ENCODE results near the gene MNT.
A peak's percentile ranks its signal among the peaks of the same experiment; 100 is the strongest.

Gene MNT

DNA sequence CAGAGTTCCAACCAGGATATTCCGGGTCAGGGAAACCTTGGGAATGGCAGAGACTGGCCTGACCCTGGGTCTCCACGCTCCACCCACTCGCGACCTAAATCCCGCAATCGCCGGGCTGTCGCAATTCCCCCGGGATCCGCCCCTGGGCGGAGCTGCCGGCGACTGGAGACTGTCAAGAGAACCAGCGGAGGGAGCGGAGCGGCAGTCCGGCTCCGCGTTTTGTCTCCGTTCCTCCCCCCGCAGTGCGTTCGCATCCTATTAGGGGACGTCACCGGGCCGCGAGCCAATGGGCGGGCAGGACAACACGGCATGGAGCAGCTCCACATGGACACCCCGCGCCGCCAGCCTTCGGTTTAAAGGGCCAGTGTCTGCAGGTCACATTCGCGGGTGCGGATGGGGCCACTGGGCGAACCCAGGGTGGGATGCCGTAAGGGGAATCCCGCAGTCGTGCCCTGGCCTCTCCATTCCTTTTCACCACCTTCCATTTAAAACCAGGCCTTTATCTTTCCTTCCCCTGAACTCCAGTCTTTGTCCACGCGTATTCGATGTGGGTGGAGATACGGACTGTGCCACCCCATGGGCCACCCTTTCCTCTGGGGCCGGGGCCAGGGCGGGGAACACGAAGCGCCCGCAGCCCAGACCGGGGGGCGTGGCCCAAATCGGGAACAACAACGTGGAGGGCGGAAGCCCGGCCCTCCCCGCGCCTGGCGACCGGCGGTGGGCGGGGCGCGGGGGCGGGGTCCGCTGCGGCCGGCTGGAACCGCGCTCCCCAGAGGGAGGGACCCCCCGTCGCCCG lies 764 bp upstream of the MNT start:
- Histone ChIP-seq H3K27ac (ENCODE audit: low read depth, low read length) (peak overlapping the region; percentile 93), H3K9ac (ENCODE audit: low read length) (peak overlapping the region; percentile 91), H3K4me1 (ENCODE audit: control insufficient read depth, insufficient read depth, low read length) (peaks cover 18% of the 10 kb centered on the region), H3K4me3 (ENCODE audit: low read depth, low read length) (peak overlapping the region; percentile 93), H3K27me3 (ENCODE audit: control insufficient read depth, insufficient read depth, low read length) (no peaks in the 10 kb centered on the region), H3K36me3 (ENCODE audit: control insufficient read depth, insufficient read depth, low read length) (0 out of 2 replicates have a peak, but pooled peaks cover under 1% of the 10 kb centered on the region), H3K9me3 (ENCODE audit: control insufficient read depth, insufficient read depth, low read depth, low read length) (no peaks in the 10 kb centered on the region)

DNA sequence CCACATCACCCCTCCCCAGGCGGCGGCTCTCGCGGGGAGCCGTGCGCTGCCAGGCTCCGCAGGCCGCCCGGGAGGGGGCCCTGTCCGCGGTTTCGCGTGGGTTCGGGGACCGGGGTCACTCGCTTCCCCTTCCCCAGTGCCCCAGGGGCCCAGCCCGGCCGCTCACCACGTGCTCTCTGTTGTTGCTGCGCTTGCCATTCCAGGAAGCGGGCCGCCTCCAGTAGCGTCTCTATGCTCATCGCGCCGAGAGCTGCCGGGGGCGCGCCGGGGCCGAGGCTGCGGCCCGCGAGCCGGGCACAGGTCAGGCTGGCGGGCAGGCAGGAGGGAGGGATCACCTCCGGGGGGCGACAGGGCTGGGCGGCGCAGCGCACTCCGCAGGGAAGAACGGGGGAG lies 390 bp downstream of the MNT start:
- peak overlapping the region; percentile 93 for H3K27ac ChIP-seq (ENCODE audit: low read depth, low read length)
- peak overlapping the region; percentile 93 for H3K4me3 ChIP-seq (ENCODE audit: low read depth, low read length)
- H3K27me3 ChIP-seq (ENCODE audit: control insufficient read depth, insufficient read depth, low read length): no peaks in the 10 kb centered on the region
- H3K9me3 ChIP-seq (ENCODE audit: control insufficient read depth, insufficient read depth, low read depth, low read length): no peaks in the 10 kb centered on the region
- H3K9ac ChIP-seq (ENCODE audit: low read length): peak overlapping the region; percentile 83
- H3K4me1 ChIP-seq (ENCODE audit: control insufficient read depth, insufficient read depth, low read length): peaks cover 30% of the 10 kb centered on the region
- no peaks in the 10 kb centered on the region for H3K36me3 ChIP-seq (ENCODE audit: control insufficient read depth, insufficient read depth, low read length)

GRCh38 chr17:2399572-2400473 lies 1.0 kb downstream of the MNT start:
- peak overlapping the region; percentile 95 for H3K9ac ChIP-seq (ENCODE audit: low read length)
- H3K9me3 ChIP-seq (ENCODE audit: control insufficient read depth, insufficient read depth, low read depth, low read length): no peaks in the 10 kb centered on the region
- peak overlapping the region; percentile 93 for H3K4me3 ChIP-seq (ENCODE audit: low read depth, low read length)
- H3K4me1 ChIP-seq (ENCODE audit: control insufficient read depth, insufficient read depth, low read length): peaks cover 33% of the 10 kb centered on the region
- peak overlapping the region; percentile 98 for H3K27ac ChIP-seq (ENCODE audit: low read depth, low read length)
- H3K36me3 ChIP-seq (ENCODE audit: control insufficient read depth, insufficient read depth, low read length): no peaks in the 10 kb centered on the region
- no peaks in the 10 kb centered on the region for H3K27me3 ChIP-seq (ENCODE audit: control insufficient read depth, insufficient read depth, low read length)

- H3K9ac ChIP-seq (ENCODE audit: low read length): peak overlapping the region; percentile 95
- H3K27me3 ChIP-seq (ENCODE audit: control insufficient read depth, insufficient read depth, low read length): no peaks in the 10 kb centered on the region
- peaks cover 39% of the 10 kb centered on the region for H3K4me1 ChIP-seq (ENCODE audit: control insufficient read depth, insufficient read depth, low read length)
- no peaks in the 10 kb centered on the region for H3K36me3 ChIP-seq (ENCODE audit: control insufficient read depth, insufficient read depth, low read length)
- no peaks in the 10 kb centered on the region for H3K9me3 ChIP-seq (ENCODE audit: control insufficient read depth, insufficient read depth, low read depth, low read length)
- H3K4me3 ChIP-seq (ENCODE audit: low read depth, low read length): peak overlapping the region; percentile 93
- peak overlapping the region; percentile 98 for H3K27ac ChIP-seq (ENCODE audit: low read depth, low read length)
Measured at GRCh38 chr17:2398655-2399571, 1.9 kb downstream of the MNT start.

GRCh38 chr17:2398182-2398581 lies 2.7 kb downstream of the MNT start:
- Histone ChIP-seq H3K4me3 (ENCODE audit: low read depth, low read length) (peak overlapping the region; percentile 65), H3K9me3 (ENCODE audit: control insufficient read depth, insufficient read depth, low read depth, low read length) (no peaks in the 10 kb centered on the region), H3K4me1 (ENCODE audit: control insufficient read depth, insufficient read depth, low read length) (peaks cover 39% of the 10 kb centered on the region), H3K36me3 (ENCODE audit: control insufficient read depth, insufficient read depth, low read length) (no peaks in the 10 kb centered on the region), H3K27me3 (ENCODE audit: control insufficient read depth, insufficient read depth, low read length) (no peaks in the 10 kb centered on the region), H3K27ac (ENCODE audit: low read depth, low read length) (peak overlapping the region; percentile 26; the same call in 1 of the 2 replicates), H3K9ac (ENCODE audit: low read length) (peak overlapping the region; percentile 86)

DNA sequence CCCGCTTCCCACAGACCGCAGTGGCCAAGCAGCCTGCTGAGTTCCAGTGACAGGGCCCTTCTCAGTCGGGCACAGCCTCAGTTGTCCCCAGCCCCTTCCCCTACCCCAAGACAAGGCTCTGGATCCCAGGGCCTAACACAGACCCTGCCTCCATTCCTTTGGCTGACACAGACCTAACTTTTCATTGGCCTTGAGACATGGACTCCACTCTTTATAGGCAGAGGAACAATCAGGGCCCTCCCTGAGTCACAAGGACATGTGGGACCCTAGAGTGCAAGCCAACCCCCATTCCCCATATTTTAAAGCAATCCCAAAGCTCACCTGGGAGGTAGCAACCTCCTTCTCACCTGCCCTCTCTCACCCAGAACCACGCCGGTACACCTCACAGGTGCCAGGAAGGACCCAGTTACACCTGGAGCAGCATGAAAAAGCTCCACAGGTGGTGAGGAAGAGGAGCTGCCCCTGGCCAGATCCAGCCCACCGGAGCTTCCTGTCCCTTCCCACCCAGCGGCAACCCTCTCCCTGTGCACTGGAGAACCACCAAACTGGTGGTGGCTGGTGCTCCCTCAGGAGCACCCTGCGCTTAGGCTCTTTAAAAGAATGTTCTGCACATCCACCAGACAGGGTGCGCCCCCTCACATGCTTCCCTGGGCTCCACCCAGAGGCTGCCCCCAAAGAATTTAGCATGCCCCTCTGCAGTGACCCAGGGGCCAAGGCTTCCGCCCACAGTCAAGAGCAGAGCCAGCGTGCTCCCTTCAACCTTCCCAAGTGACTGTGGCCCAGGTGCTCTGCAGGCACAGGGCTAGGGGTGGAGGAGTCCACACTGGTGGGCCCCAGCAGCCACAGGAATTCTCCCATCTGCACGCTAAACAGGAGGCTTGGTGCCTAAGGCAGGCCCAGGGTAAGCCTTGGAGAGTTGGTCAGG lies 3.4 kb downstream of the MNT start:
- Histone ChIP-seq H3K9me3 (ENCODE audit: control insufficient read depth, insufficient read depth, low read depth, low read length) (no peaks in the 10 kb centered on the region), H3K9ac (ENCODE audit: low read length) (peak overlapping the region; percentile 86), H3K4me3 (ENCODE audit: low read depth, low read length) (peak overlapping the region; percentile 65), H3K36me3 (ENCODE audit: control insufficient read depth, insufficient read depth, low read length) (no peaks in the 10 kb centered on the region), H3K4me1 (ENCODE audit: control insufficient read depth, insufficient read depth, low read length) (peaks cover 39% of the 10 kb centered on the region), H3K27me3 (ENCODE audit: control insufficient read depth, insufficient read depth, low read length) (no peaks in the 10 kb centered on the region), H3K27ac (ENCODE audit: low read depth, low read length) (0 out of 2 replicates have a peak overlapping the region, but pooled peaks have one; percentile 26)

DNA sequence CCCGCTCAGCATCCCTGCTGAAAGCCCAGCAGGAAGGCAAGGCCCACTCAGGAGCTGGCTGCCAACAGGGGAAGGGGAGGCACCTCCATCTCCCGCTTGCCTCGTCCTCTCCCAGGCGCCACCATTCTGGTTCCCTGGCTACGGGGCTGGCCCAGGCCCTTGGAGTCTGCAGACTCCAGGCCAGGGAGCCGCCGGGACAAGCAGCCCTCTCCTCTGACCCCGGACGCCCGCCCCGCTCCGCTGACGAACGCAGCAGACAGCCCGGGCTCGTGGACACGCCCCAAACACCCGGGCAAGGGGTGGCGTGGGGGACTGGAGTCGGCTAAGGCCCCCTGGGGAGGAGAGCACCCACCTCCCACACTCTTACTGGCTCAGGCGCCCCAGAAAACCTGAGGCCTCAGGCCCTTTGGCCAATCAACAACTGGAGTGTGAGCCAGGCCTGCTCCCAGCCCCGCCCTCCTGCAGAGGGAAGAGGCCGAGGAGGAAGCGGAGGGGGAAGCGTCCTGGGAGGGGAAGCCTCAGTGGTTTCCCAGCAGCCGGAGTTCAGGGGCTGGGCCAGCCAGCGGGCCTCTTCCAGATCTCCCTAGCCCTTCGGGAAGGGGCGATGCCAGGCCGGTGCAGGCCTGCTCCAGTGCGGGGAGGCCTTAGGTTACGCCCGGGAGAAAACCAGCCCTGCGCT lies 4.2 kb downstream of the MNT start:
- no peaks in the 10 kb centered on the region for H3K27me3 ChIP-seq (ENCODE audit: control insufficient read depth, insufficient read depth, low read length)
- no peaks in the 10 kb centered on the region for H3K9me3 ChIP-seq (ENCODE audit: control insufficient read depth, insufficient read depth, low read depth, low read length)
- peak overlapping the region; percentile 47; the same call in 1 of the 2 replicates for H3K27ac ChIP-seq (ENCODE audit: low read depth, low read length)
- H3K4me3 ChIP-seq (ENCODE audit: low read depth, low read length): peak overlapping the region; percentile 56
- H3K4me1 ChIP-seq (ENCODE audit: control insufficient read depth, insufficient read depth, low read length): peaks cover 47% of the 10 kb centered on the region
- peak overlapping the region; percentile 46 for H3K9ac ChIP-seq (ENCODE audit: low read length)
- H3K36me3 ChIP-seq (ENCODE audit: control insufficient read depth, insufficient read depth, low read length): no peaks in the 10 kb centered on the region

GRCh38 chr17:2396192-2396567 lies 4.7 kb downstream of the MNT start:
- H3K9me3 ChIP-seq (ENCODE audit: control insufficient read depth, insufficient read depth, low read depth, low read length): no peaks in the 10 kb centered on the region
- H3K9ac ChIP-seq (ENCODE audit: low read length): peak overlapping the region; percentile 46
- H3K36me3 ChIP-seq (ENCODE audit: control insufficient read depth, insufficient read depth, low read length): no peaks in the 10 kb centered on the region
- peak overlapping the region; percentile 56 for H3K4me3 ChIP-seq (ENCODE audit: low read depth, low read length)
- peak overlapping the region; percentile 47; the same call in 1 of the 2 replicates for H3K27ac ChIP-seq (ENCODE audit: low read depth, low read length)
- H3K4me1 ChIP-seq (ENCODE audit: control insufficient read depth, insufficient read depth, low read length): peaks cover 47% of the 10 kb centered on the region
- H3K27me3 ChIP-seq (ENCODE audit: control insufficient read depth, insufficient read depth, low read length): no peaks in the 10 kb centered on the region

- H3K4me3 ChIP-seq (ENCODE audit: low read depth, low read length): peak overlapping the region; percentile 56; the same call in 1 of the 2 replicates
- H3K9ac ChIP-seq (ENCODE audit: low read length): no peak overlapping the region
- H3K9me3 ChIP-seq (ENCODE audit: control insufficient read depth, insufficient read depth, low read depth, low read length): no peaks in the 10 kb centered on the region
- no peaks in the 10 kb centered on the region for H3K27me3 ChIP-seq (ENCODE audit: control insufficient read depth, insufficient read depth, low read length)
- no peak overlapping the region for H3K27ac ChIP-seq (ENCODE audit: low read depth, low read length)
- H3K36me3 ChIP-seq (ENCODE audit: control insufficient read depth, insufficient read depth, low read length): no peaks in the 10 kb centered on the region
- peaks cover 47% of the 10 kb centered on the region for H3K4me1 ChIP-seq (ENCODE audit: control insufficient read depth, insufficient read depth, low read length)
Measured at GRCh38 chr17:2395258-2396181, 5.3 kb downstream of the MNT start.
